GM12875 (cell line): ENCODE measurements around the gene ZNF549.
A peak's percentile ranks its signal among the peaks of the same experiment; 100 is the strongest.

Source experiments
- H3K4me3 ChIP-seq: one replicate; pipeline ENCODE4 v1.5.1; 2011; ENCODE audit warnings: low read depth, low read length, control low read depth
- CTCF ChIP-seq: IDR thresholded peaks from 2 replicates; pipeline ENCODE4 v1.5.1; 2011; ENCODE audit warnings: low read depth, mild to moderate bottlenecking, control low read depth, inconsistent platforms, low read length, moderate library complexity, borderline replicate concordance; ENCODE audit not compliant: insufficient read depth

Gene ZNF549

GRCh38 chr19:57559008-57559403 lies 31.9 kb downstream of the ZNF549 start:
- peak overlapping the region; percentile 83 for H3K4me3 ChIP-seq
- no peak for TF ChIP-seq CTCF

- TF ChIP-seq CTCF: no peak
Observed at GRCh38 chr19:57559404-57560025, 32.4 kb downstream of the ZNF549 start, which contains the start of gene ZNF550. Gene ZNF550 (minus strand): TSS chr19:57559863. CDS start chr19:57559682, 181 bp downstream.

GRCh38 chr19:57560049-57560491 lies 32.9 kb downstream of the ZNF549 start:
- H3K4me3 ChIP-seq: peak overlapping the region; percentile 83
- TF ChIP-seq CTCF: no peak

More at GRCh38 chr19:57559404-57560025, 32.4 kb downstream of the ZNF549 start, which contains the start of gene ZNF550:
- H3K4me3 ChIP-seq: peak within 1 kb of the TSS; percentile 83

- H3K4me3 ChIP-seq: no peak overlapping the region
- TF ChIP-seq CTCF: no peak
Observed at GRCh38 chr19:57563547-57563946, 36.4 kb downstream of the ZNF549 start.

- no peak overlapping the region for H3K4me3 ChIP-seq
- TF ChIP-seq CTCF: no peak
Observed at GRCh38 chr19:57566396-57567265, 39.5 kb downstream of the ZNF549 start.

- no peak for TF ChIP-seq CTCF
- no peak overlapping the region for H3K4me3 ChIP-seq
Observed at GRCh38 chr19:57570707-57571106, 43.6 kb downstream of the ZNF549 start.
